CD14-positive monocyte (primary cell): Measurements from ENCODE around the gene ACIN1. TPM values are rescaled to one million over a fixed set of nuclear protein-coding genes. Genes with fewer than 3 reads are reported as not detected.
"Not testable (repeated sequence)": the region's sequence is repeated elsewhere in the genome, so short reads cannot be mapped to it uniquely, and the experiment has no call there.

Experiments
- DNase-seq, 3 donors: peaks; one replicate each; pipeline ENCODE4 v3.0.0-alpha.2; 2011 to 2022
- H2AFZ ChIP-seq: 2 replicates; pipeline ENCODE4 v1.6.0; 2012; ENCODE audit warnings: mild to moderate bottlenecking, low read depth, low read length, inconsistent platforms; ENCODE audit not compliant: insufficient read depth, poor library complexity, severe bottlenecking
- H3K27ac ChIP-seq, 2 donors: 1 replicate in 1 of 2; 2 replicates in 1 of 2; pipeline ENCODE4 v1.5.1; 2012 to 2013; ENCODE audit warnings: low read length in 2 of 2, control low read depth in 1 of 2, inconsistent platforms in 1 of 2, low read depth in 1 of 2, mild to moderate bottlenecking in 1 of 2
- H3K27me3 ChIP-seq, 2 donors: one replicate each; pipeline versions ENCODE4 v1.6.0 to v1.6.1; 2011 to 2013; ENCODE audit warnings: low read length in 2 of 2; ENCODE audit not compliant: control insufficient read depth in 2 of 2, insufficient read depth in 2 of 2
- H3K36me3 ChIP-seq, 2 donors: replicated peaks in 1 of 2; 1 replicate in 1 of 2; 2 replicates in 1 of 2; pipeline versions ENCODE4 v1.5.1 to v1.6.1; 2012 to 2013; ENCODE audit warnings: low read length in 2 of 2, control low read depth in 1 of 2, inconsistent platforms in 1 of 2, mild to moderate bottlenecking in 1 of 2; ENCODE audit not compliant: insufficient read depth in 2 of 2, control insufficient read depth in 1 of 2
- H3K4me1 ChIP-seq, 2 donors: 1 replicate in 1 of 2; 2 replicates in 1 of 2; pipeline versions ENCODE4 v1.5.1 to v1.6.1; 2012 to 2013; ENCODE audit warnings: low read length in 2 of 2, control low read depth in 1 of 2, inconsistent platforms in 1 of 2, mild to moderate bottlenecking in 1 of 2, moderate library complexity in 1 of 2; ENCODE audit not compliant: insufficient read depth in 2 of 2, control insufficient read depth in 1 of 2
- H3K4me2 ChIP-seq: replicated peaks from 2 replicates; pipeline ENCODE3; 2012; ENCODE audit warnings: low read length, moderate library complexity, mild to moderate bottlenecking; ENCODE audit not compliant: poor library complexity, severe bottlenecking; ENCODE audit errors: extremely low read depth
- H3K4me3 ChIP-seq, 3 experiments: fragments of 200-600 bp in 1 of 3; sonication (generic) in 1 of 3; replicated peaks in 1 of 3; 1 replicate in 2 of 3; 2 replicates in 1 of 3; pipeline ENCODE4 v1.5.1; 2011 to 2013; ENCODE audit warnings: low read length in 3 of 3, mild to moderate bottlenecking in 3 of 3, control low read depth in 2 of 3, low read depth in 2 of 3, inconsistent platforms in 1 of 3, moderate library complexity in 1 of 3
- H3K79me2 ChIP-seq: 2 replicates; pipeline ENCODE4 v1.6.0; 2012; ENCODE audit warnings: mild to moderate bottlenecking, control low read depth, inconsistent platforms, low read length, moderate library complexity; ENCODE audit not compliant: insufficient read depth
- H3K9ac ChIP-seq: 2 replicates; pipeline ENCODE4 v1.6.0; 2017; ENCODE audit warnings: low read length, mild to moderate bottlenecking; ENCODE audit not compliant: insufficient read depth, poor library complexity, severe bottlenecking
- H3K9me3 ChIP-seq, 2 donors: replicated peaks in 1 of 2; 1 replicate in 1 of 2; 2 replicates in 1 of 2; pipeline versions ENCODE4 v1.5.1 to v1.6.1; 2012 to 2013; ENCODE audit warnings: low read length in 2 of 2, control low read depth in 1 of 2; ENCODE audit not compliant: control insufficient read depth in 1 of 2, insufficient read depth in 1 of 2
- H4K20me1 ChIP-seq: 2 replicates; pipeline ENCODE4 v1.6.0; 2012; ENCODE audit warnings: mild to moderate bottlenecking, low read length, control low read depth, moderate library complexity; ENCODE audit not compliant: insufficient read depth
- H3K27ac Mint-ChIP-seq, 7 donors: one replicate each; pipeline ENCODE4 v1.8.0; 2020; ENCODE audit warnings: mild to moderate bottlenecking in 7 of 7, mixed read lengths in 7 of 7, moderate library complexity in 6 of 7, inconsistent platforms in 2 of 7
- H3K27me3 Mint-ChIP-seq, 3 donors: one replicate each; pipeline ENCODE4 v1.8.0; 2021 to 2022; ENCODE audit warnings: low read depth in 3 of 3, mild to moderate bottlenecking in 3 of 3, mixed read lengths in 3 of 3, moderate library complexity in 3 of 3, inconsistent platforms in 1 of 3
- H3K36me3 Mint-ChIP-seq, 2 donors: one replicate each; pipeline ENCODE4 v1.8.0; 2020; ENCODE audit warnings: mixed read lengths in 2 of 2, inconsistent platforms in 1 of 2, mild to moderate bottlenecking in 1 of 2
- H3K4me1 Mint-ChIP-seq: one replicate; pipeline ENCODE4 v1.8.0; 2020; ENCODE audit warnings: mild to moderate bottlenecking, mixed read lengths
- H3K4me3 Mint-ChIP-seq, 2 donors: one replicate each; pipeline ENCODE4 v1.8.0; 2020; ENCODE audit warnings: mild to moderate bottlenecking in 2 of 2, mixed read lengths in 2 of 2, moderate library complexity in 1 of 2
- H3K9me3 Mint-ChIP-seq, 7 donors: one replicate each; pipeline ENCODE4 v1.8.0; 2020 to 2022; ENCODE audit warnings: mixed read lengths in 7 of 7, mild to moderate bottlenecking in 6 of 7, moderate library complexity in 6 of 7, inconsistent platforms in 2 of 7
- CTCF ChIP-seq: fragments of 200-600 bp; IDR thresholded peaks from one replicate; pipeline ENCODE4 v1.8.0; 2022; ENCODE audit warnings: antibody characterized with exemption, mild to moderate bottlenecking
- WGBS: methylation state at CpG from one replicate; pipeline ENCODE4 v1.1.5; 2013; ENCODE audit warnings: missing lambda C conversion rate; ENCODE audit not compliant: insufficient coverage; 5-methylcytosine and 5-hydroxymethylcytosine counted together
- intact Hi-C, 2 donors: fragments of 100-400 bp; cut with micrococcal nuclease; formaldehyde crosslinking; loops; one replicate each; pipeline versions ENCODE4 v1.15.0 to v1.15.1; 2023
- polyA plus RNA-seq, 3 donors: library from polyadenylated mRNA; depleted of rRNA in 1 of 3; unstranded in 2 of 3; stranded (reverse) in 1 of 3; fragments of 300-500 nt in 2 of 3; fragments of >200 nt in 1 of 3; fragmentation: Illumina TruSeq in 2 of 3; gene quantifications; 1 replicate in 2 of 3; 2 replicates in 1 of 3; pipeline ENCODE4 v1.2.3, GENCODE V29; 2012 to 2021

The ACIN1 gene
- polyA plus RNA-seq, 3 donors: 2.8 to 159 (median 5.4) TPM

- H3K4me1 Mint-ChIP-seq: peaks cover 8% of the 10 kb centered on the region
Observed at GRCh38 chr14:23015618-23016017, 79.3 kb downstream of the ACIN1 start.

GRCh38 chr14:23013749-23014054, 81.2 kb downstream of the ACIN1 start:
- WGBS: no CpG with 5 or more reads among the region's 5 CpGs
- peaks cover 16% of the 10 kb centered on the region for H3K4me1 Mint-ChIP-seq
- H3K27me3 Mint-ChIP-seq, H3K4me3 Mint-ChIP-seq, intact Hi-C loops, H3K79me2 ChIP-seq, H3K27ac Mint-ChIP-seq, H3K4me2 ChIP-seq, H3K27me3 ChIP-seq, H4K20me1 ChIP-seq, DNase-seq, H2AFZ ChIP-seq, H3K36me3 Mint-ChIP-seq, H3K9ac ChIP-seq, H3K9me3 ChIP-seq, H3K4me3 ChIP-seq, H3K36me3 ChIP-seq, H3K27ac ChIP-seq, H3K9me3 Mint-ChIP-seq: not testable (repeated sequence)
- peaks cover 11 to 13% of the 10 kb centered on the region in 2 donors for H3K4me1 ChIP-seq

More at GRCh38 chr14:23015618-23016017, 79.3 kb downstream of the ACIN1 start:
- Histone ChIP-seq H3K4me3 (no peak overlapping the region), H3K27me3 (no peaks in the 10 kb centered on the region), H3K9ac (no peak overlapping the region), H3K9me3 (no peaks in the 10 kb centered on the region), H3K27ac (no peak overlapping the region), H3K4me2 (peak overlapping the region; percentile 9), H3K79me2 (no peaks in the 10 kb centered on the region), H3K4me1 (no peaks in the 10 kb centered on the region), H2AFZ (peak overlapping the region; percentile 56), H3K36me3 (no peaks in the 10 kb centered on the region), H4K20me1 (no peaks in the 10 kb centered on the region)
- DNase-seq: no peak
- H3K4me3 Mint-ChIP-seq: peak overlapping the region in 1 of 2 donors; percentile 73
- H3K27me3 Mint-ChIP-seq: peaks cover 0 to 2% (median 2%) of the 10 kb centered on the region in 3 donors
- intact Hi-C loops: no loop called here
- H3K36me3 Mint-ChIP-seq: no peaks in the 10 kb centered on the region
- no peak for TF ChIP-seq CTCF
- WGBS: 60% methylated on average over 1 of the region's 4 CpGs
- H3K27ac Mint-ChIP-seq: peak overlapping the region in 3 of 7 donors; percentile 15 to 68 (median 64)
- H3K9me3 Mint-ChIP-seq: no peaks in the 10 kb centered on the region
